GM12875 (cell line): Measurements from ENCODE around the gene AQP2.
"Not testable (repeated sequence)": the region's sequence is repeated elsewhere in the genome, so short reads cannot be mapped to it uniquely, and the experiment has no call there.

Experiments
- H3K4me3 ChIP-seq: one replicate; pipeline ENCODE4 v1.5.1; 2011; ENCODE audit warnings: low read depth, low read length, control low read depth
- CTCF ChIP-seq: IDR thresholded peaks from 2 replicates; pipeline ENCODE4 v1.5.1; 2011; ENCODE audit warnings: low read depth, mild to moderate bottlenecking, control low read depth, inconsistent platforms, low read length, moderate library complexity, borderline replicate concordance; ENCODE audit not compliant: insufficient read depth

AQP2 gene

GRCh38 chr12:49979791-49980190 is 29.3 kb downstream of the AQP2 start:
- H3K4me3 ChIP-seq, result no peak overlapping the region
- TF ChIP-seq CTCF, result no peak

- TF ChIP-seq CTCF, result no peak
- no peak overlapping the region for H3K4me3 ChIP-seq
These were observed 30.2 kb downstream of the AQP2 start for GRCh38 chr12:49980501-49981349.

- H3K4me3 ChIP-seq, result no peak overlapping the region
- TF ChIP-seq CTCF, result no peak
These were observed 31.9 kb downstream of the AQP2 start for GRCh38 chr12:49982246-49983087.

GRCh38 chr12:49983892-49984291 is 33.4 kb downstream of the AQP2 start:
- TF ChIP-seq CTCF, result no peak
- H3K4me3 ChIP-seq, result no peak overlapping the region

GRCh38 chr12:49984476-49985359 is 34.2 kb downstream of the AQP2 start:
- no peak overlapping the region for H3K4me3 ChIP-seq
- no peak for TF ChIP-seq CTCF

GRCh38 chr12:49985981-49986380 is 35.4 kb downstream of the AQP2 start:
- TF ChIP-seq CTCF, result no peak

GRCh38 chr12:49986476-49986875 is 35.9 kb downstream of the AQP2 start:
- H3K4me3 ChIP-seq, result not testable (repeated sequence)

More at GRCh38 chr12:49985981-49986380, 35.4 kb downstream of the AQP2 start:
- H3K4me3 ChIP-seq, result no peak overlapping the region
